H9 (cell line): ENCODE measurements around the gene CADPS. TPM values are rescaled to one million over a fixed set of nuclear protein-coding genes. Genes with fewer than 3 reads are reported as not detected.
A peak's percentile ranks its signal among the peaks of the same experiment; 100 is the strongest.

Experiments used
- DNase-seq: peaks from one replicate; pipeline ENCODE4 v3.0.0-alpha.2; 2017
- H2AFZ ChIP-seq: one replicate; pipeline ENCODE4 v1.6.1; 2013; ENCODE audit warnings: mild to moderate bottlenecking, low read length, control low read depth, moderate library complexity
- H2AK5ac ChIP-seq: 2 replicates; pipeline ENCODE4 v1.6.1; 2013; ENCODE audit warnings: low read length, control low read depth, mixed read lengths; ENCODE audit not compliant: insufficient read length
- H2BK120ac ChIP-seq: one replicate; pipeline ENCODE4 v1.6.1; 2013; ENCODE audit warnings: low read depth, mild to moderate bottlenecking, low read length, control low read depth, inconsistent platforms; ENCODE audit not compliant: poor library complexity, severe bottlenecking
- H2BK12ac ChIP-seq: 2 replicates; pipeline ENCODE4 v1.6.1; 2013; ENCODE audit warnings: low read length, control low read depth, mixed read lengths, low read depth; ENCODE audit not compliant: insufficient read length
- H2BK15ac ChIP-seq: 2 replicates; pipeline ENCODE4 v1.6.1; 2013; ENCODE audit warnings: low read depth, low read length, control low read depth
- H2BK20ac ChIP-seq: one replicate; pipeline ENCODE4 v1.6.1; 2013; ENCODE audit warnings: low read depth, mild to moderate bottlenecking, low read length, control low read depth, inconsistent platforms; ENCODE audit not compliant: poor library complexity, severe bottlenecking
- H2BK5ac ChIP-seq: 2 replicates; pipeline ENCODE4 v1.6.1; 2013; ENCODE audit warnings: low read length, control low read depth, mixed read lengths; ENCODE audit not compliant: insufficient read length
- H3K14ac ChIP-seq: 2 replicates; pipeline ENCODE4 v1.6.1; 2013; ENCODE audit warnings: low read length, control low read depth; ENCODE audit not compliant: insufficient read depth
- H3K18ac ChIP-seq: 2 replicates; pipeline ENCODE4 v1.6.1; 2013; ENCODE audit warnings: low read depth, mild to moderate bottlenecking, mixed read lengths, low read length, control low read depth; ENCODE audit not compliant: insufficient read length
- H3K23ac ChIP-seq: 2 replicates; pipeline ENCODE4 v1.6.1; 2013; ENCODE audit warnings: low read length, control low read depth, mixed read lengths, low read depth; ENCODE audit not compliant: insufficient read length
- H3K23me2 ChIP-seq: 2 replicates; pipeline ENCODE4 v1.6.1; 2013; ENCODE audit warnings: low read depth, mild to moderate bottlenecking, mixed read lengths, low read length, control low read depth; ENCODE audit not compliant: insufficient read length, poor library complexity, severe bottlenecking
- H3K27ac ChIP-seq: 2 replicates; pipeline ENCODE4 v1.5.1; 2013; ENCODE audit warnings: low read length, control low read depth, mixed read lengths, low read depth; ENCODE audit not compliant: insufficient read length
- H3K27me3 ChIP-seq: 2 replicates; pipeline ENCODE4 v1.6.1; 2013; ENCODE audit warnings: low read length, control low read depth, inconsistent platforms; ENCODE audit not compliant: insufficient read depth
- H3K4ac ChIP-seq: 2 replicates; pipeline ENCODE4 v1.6.1; 2013; ENCODE audit warnings: low read depth, mild to moderate bottlenecking, control low read depth, inconsistent platforms, low read length, moderate library complexity
- H3K4me1 ChIP-seq: 2 replicates; pipeline ENCODE4 v1.6.1; 2013; ENCODE audit warnings: low read length, control low read depth, inconsistent platforms; ENCODE audit not compliant: insufficient read depth
- H3K4me2 ChIP-seq: 2 replicates; pipeline ENCODE4 v1.6.1; 2013; ENCODE audit warnings: low read length, control low read depth, mixed read lengths; ENCODE audit not compliant: insufficient read length, insufficient read depth
- H3K56ac ChIP-seq: 2 replicates; pipeline ENCODE4 v1.6.1; 2013; ENCODE audit warnings: low read depth, mild to moderate bottlenecking, mixed read lengths, low read length, control low read depth; ENCODE audit not compliant: insufficient read length
- H3K79me1 ChIP-seq: 2 replicates; pipeline ENCODE4 v1.6.1; 2013; ENCODE audit warnings: low read depth, mild to moderate bottlenecking, moderate library complexity, low read length, control low read depth, inconsistent platforms; ENCODE audit not compliant: insufficient read depth, poor library complexity, severe bottlenecking
- H3K79me2 ChIP-seq: 2 replicates; pipeline ENCODE4 v1.6.1; 2013; ENCODE audit warnings: low read length, control low read depth, inconsistent platforms; ENCODE audit not compliant: insufficient read depth
- H3K9ac ChIP-seq: 2 replicates; pipeline ENCODE4 v1.6.1; 2013; ENCODE audit warnings: low read length, control low read depth, mixed read lengths; ENCODE audit not compliant: insufficient read length; ENCODE audit errors: extremely low read depth
- H3K9me3 ChIP-seq: one replicate; pipeline ENCODE4 v1.6.1; 2013; ENCODE audit warnings: low read depth, low read length, inconsistent platforms; ENCODE audit not compliant: control insufficient read depth
- H3T11ph ChIP-seq: one replicate; pipeline ENCODE4 v1.6.1; 2013; ENCODE audit warnings: mild to moderate bottlenecking, low read length, control low read depth, inconsistent platforms
- H4K20me1 ChIP-seq: one replicate; pipeline ENCODE4 v1.6.1; 2013; ENCODE audit not compliant: control insufficient read depth, insufficient read length, insufficient read depth
- H4K5ac ChIP-seq: 2 replicates; pipeline ENCODE4 v1.6.1; 2013; ENCODE audit warnings: low read depth, mild to moderate bottlenecking, mixed read lengths, low read length, control low read depth; ENCODE audit not compliant: insufficient read length
- H4K8ac ChIP-seq: replicated peaks from 2 replicates; pipeline ENCODE4 v1.6.1; 2013; ENCODE audit warnings: low read length, control low read depth, mixed read lengths, low read depth; ENCODE audit not compliant: insufficient read length
- H4K91ac ChIP-seq: 2 replicates; pipeline ENCODE4 v1.6.1; 2013; ENCODE audit warnings: low read depth, mild to moderate bottlenecking, moderate library complexity, mixed read lengths, low read length, control low read depth; ENCODE audit not compliant: insufficient read length
- H3K27ac Mint-ChIP-seq, 3 experiments: 2 replicates in 2 of 3; 3 replicates in 1 of 3; pipeline ENCODE4 v1.8.0; 2020 to 2021; ENCODE audit warnings: mixed read lengths in 3 of 3, mild to moderate bottlenecking in 1 of 3, moderate library complexity in 1 of 3
- H3K27me3 Mint-ChIP-seq: 2 replicates; pipeline ENCODE4 v1.8.0; 2021; ENCODE audit warnings: low read depth, mild to moderate bottlenecking, moderate library complexity, mixed read lengths
- H3K36me3 Mint-ChIP-seq, 3 experiments: 2 replicates in 2 of 3; 3 replicates in 1 of 3; pipeline ENCODE4 v1.8.0; 2020 to 2021; ENCODE audit warnings: low read depth in 3 of 3, mixed read lengths in 3 of 3; ENCODE audit not compliant: insufficient read depth in 1 of 3
- H3K4me1 Mint-ChIP-seq, 2 experiments: 2 replicates each; pipeline ENCODE4 v1.8.0; 2020; ENCODE audit warnings: mixed read lengths in 2 of 2
- H3K4me3 Mint-ChIP-seq, 2 experiments: 2 replicates in 1 of 2; 3 replicates in 1 of 2; pipeline ENCODE4 v1.8.0; 2020 to 2021; ENCODE audit warnings: mild to moderate bottlenecking in 2 of 2, mixed read lengths in 2 of 2, moderate library complexity in 1 of 2
- H3K9me3 Mint-ChIP-seq, 2 experiments: 2 replicates in 1 of 2; 3 replicates in 1 of 2; pipeline ENCODE4 v1.8.0; 2020; ENCODE audit warnings: mild to moderate bottlenecking in 2 of 2, mixed read lengths in 2 of 2, moderate library complexity in 1 of 2
- WGBS: extraction: QIAGEN DNeasy Blood & Tissue Kit; methylation state at CpG from one replicate; pipeline ENCODE4 v1.1.7; 2013; ENCODE audit warnings: missing lambda C conversion rate, low lambda C conversion rate, mixed read lengths; ENCODE audit not compliant: insufficient read length; ENCODE audit errors: extremely low coverage; 5-methylcytosine and 5-hydroxymethylcytosine counted together
- total RNA-seq: library from RNA; stranded (reverse); gene quantifications from 2 replicates; pipeline ENCODE4 v1.2.1, GENCODE V29; 2021
- TF ChIP-seq, protein P1 (sequence below): fragments of 200-600 bp; sonication (generic); conservative IDR thresholded peaks from 3 replicates; pipeline ENCODE4 v1.8.0; 2021; ENCODE audit warnings: antibody characterized with exemption, mild to moderate bottlenecking

The CADPS gene
- total RNA-seq, 1 experiment from 2014 or later = 6.6 TPM

- no CpG with 5 or more reads among the region's 5 CpGs for whole genome bisulfite sequencing
- peak overlapping the region in 1 of 3 experiments; percentile 72; a peak in 2 of 7 replicates for H3K27ac Mint-ChIP-seq
These were observed 259.9 kb downstream of the CADPS start for GRCh38 chr3:62615258-62615849.

More at GRCh38 chr3:62615258-62615849, 259.9 kb downstream of the CADPS start:
- Histone ChIP-seq H2BK20ac (no peak overlapping the region), H4K5ac (no peak overlapping the region), H3K9ac (no peak overlapping the region), H2AFZ (no peak overlapping the region), H3T11ph (no peak overlapping the region), H2BK120ac (no peak overlapping the region), H3K27ac (no peak overlapping the region), H4K91ac (no peak overlapping the region), H3K27me3 (no peaks in the 10 kb centered on the region), H3K23ac (no peak overlapping the region), H2BK15ac (no peak overlapping the region), H3K79me1 (no peaks in the 10 kb centered on the region), H3K9me3 (no peaks in the 10 kb centered on the region), H4K8ac (no peak overlapping the region), H3K18ac (no peak overlapping the region), H4K20me1 (no peaks in the 10 kb centered on the region), H3K56ac (no peak overlapping the region), H2BK12ac (no peak overlapping the region), H3K14ac (no peak overlapping the region), H3K79me2 (no peaks in the 10 kb centered on the region), H3K4ac (no peak overlapping the region), H3K23me2 (no peaks in the 10 kb centered on the region), H2BK5ac (no peak overlapping the region), H2AK5ac (no peak overlapping the region), H3K4me1 (no peaks in the 10 kb centered on the region), H3K4me2 (no peak overlapping the region)
- Mint-ChIP-seq H3K9me3 (no peaks in the 10 kb centered on the region; a peak in 1 of 5 replicates), H3K4me1 (peaks cover 7 to 8% of the 10 kb centered on the region in 2 experiments), H3K27me3 (no peaks in the 10 kb centered on the region), H3K36me3 (no peaks in the 10 kb centered on the region), H3K4me3 (no peak overlapping the region)
- TF ChIP-seq, protein P1, sequence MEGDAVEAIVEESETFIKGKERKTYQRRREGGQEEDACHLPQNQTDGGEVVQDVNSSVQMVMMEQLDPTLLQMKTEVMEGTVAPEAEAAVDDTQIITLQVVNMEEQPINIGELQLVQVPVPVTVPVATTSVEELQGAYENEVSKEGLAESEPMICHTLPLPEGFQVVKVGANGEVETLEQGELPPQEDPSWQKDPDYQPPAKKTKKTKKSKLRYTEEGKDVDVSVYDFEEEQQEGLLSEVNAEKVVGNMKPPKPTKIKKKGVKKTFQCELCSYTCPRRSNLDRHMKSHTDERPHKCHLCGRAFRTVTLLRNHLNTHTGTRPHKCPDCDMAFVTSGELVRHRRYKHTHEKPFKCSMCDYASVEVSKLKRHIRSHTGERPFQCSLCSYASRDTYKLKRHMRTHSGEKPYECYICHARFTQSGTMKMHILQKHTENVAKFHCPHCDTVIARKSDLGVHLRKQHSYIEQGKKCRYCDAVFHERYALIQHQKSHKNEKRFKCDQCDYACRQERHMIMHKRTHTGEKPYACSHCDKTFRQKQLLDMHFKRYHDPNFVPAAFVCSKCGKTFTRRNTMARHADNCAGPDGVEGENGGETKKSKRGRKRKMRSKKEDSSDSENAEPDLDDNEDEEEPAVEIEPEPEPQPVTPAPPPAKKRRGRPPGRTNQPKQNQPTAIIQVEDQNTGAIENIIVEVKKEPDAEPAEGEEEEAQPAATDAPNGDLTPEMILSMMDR = no peak
- no peak for DNase-seq
